ENCODE data around the gene KCND1.

Gene KCND1

GRCh38 chrX:48983081-48983480 lies 11.4 kb upstream of the KCND1 start:
- TF ChIP-seq YY1 (IDR thresholded peaks at IDR 0.05; ENCODE audit: low read depth): no peak

GRCh38 chrX:48981178-48981577 lies 9.5 kb upstream of the KCND1 start:
- TF ChIP-seq FOXM1 (IDR thresholded peaks at IDR 0.05; ENCODE audit: borderline replicate concordance, low read depth) (no peak), EP300 (IDR thresholded peaks at IDR 0.05; ENCODE audit: borderline replicate concordance) (no peak), REST (IDR thresholded peaks at IDR 0.05; ENCODE audit: low read depth) (no peak), MAX (IDR thresholded peaks at IDR 0.05) (no peak), CEBPB (IDR thresholded peaks at IDR 0.05) (no peak), YY1 (IDR thresholded peaks at IDR 0.05; ENCODE audit: low read depth) (no peak)

- TF ChIP-seq CREB1 (IDR thresholded peaks at IDR 0.05; ENCODE audit: low read depth) (no peak), REST (IDR thresholded peaks at IDR 0.05; ENCODE audit: low read depth) (no peak), ZBTB7A (IDR thresholded peaks at IDR 0.05; ENCODE audit: low read depth) (no peak), TAF1 (IDR thresholded peaks at IDR 0.05; ENCODE audit: low read depth) (no peak), EGR1 (IDR thresholded peaks at IDR 0.05) (no peak), FOXM1 (IDR thresholded peaks at IDR 0.05; ENCODE audit: borderline replicate concordance, low read depth) (no peak), RAD21 (IDR thresholded peaks at IDR 0.05; ENCODE audit: low read depth) (no peak), MAX (IDR thresholded peaks at IDR 0.05) (no peak), CEBPB (IDR thresholded peaks at IDR 0.05) (no peak), EP300 (IDR thresholded peaks at IDR 0.05; ENCODE audit: borderline replicate concordance) (no peak), YY1 (IDR thresholded peaks at IDR 0.05; ENCODE audit: low read depth) (no peak), NFIC (IDR thresholded peaks at IDR 0.05) (no peak)
Observed at GRCh38 chrX:48978226-48978625, 6.6 kb upstream of the KCND1 start.

- TF ChIP-seq REST (IDR thresholded peaks at IDR 0.05; ENCODE audit: low read depth) (no peak), TEAD4 (IDR thresholded peaks at IDR 0.05) (no peak)
Observed at GRCh38 chrX:48976086-48976485, 4.4 kb upstream of the KCND1 start.

DNA sequence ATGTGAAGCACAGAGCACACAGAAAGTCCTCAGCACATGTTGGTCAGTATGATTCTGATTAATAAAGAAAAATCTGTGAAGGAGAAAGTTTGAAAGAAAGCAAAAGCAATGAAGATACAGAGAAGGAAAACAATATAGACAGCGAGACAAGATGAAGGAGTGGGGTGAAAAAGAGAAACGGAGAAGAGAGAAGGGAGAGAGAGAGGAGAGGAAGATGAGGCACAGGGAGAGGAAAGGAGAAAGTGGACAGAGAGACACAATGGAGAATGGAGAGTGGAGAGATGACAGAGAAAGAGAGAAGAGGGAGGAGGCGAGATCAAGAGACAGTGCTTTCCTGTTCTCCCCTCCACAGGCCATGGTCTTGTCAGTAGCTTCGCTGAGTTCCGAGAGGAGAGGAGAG lies 3.9 kb upstream of the KCND1 start:
- TF ChIP-seq EGR1 (IDR thresholded peaks at IDR 0.05) (no peak), TAF1 (IDR thresholded peaks at IDR 0.05; ENCODE audit: low read depth) (no peak), YY1 (IDR thresholded peaks at IDR 0.05; ENCODE audit: low read depth) (no peak), TEAD4 (IDR thresholded peaks at IDR 0.05) (no peak), MAX (IDR thresholded peaks at IDR 0.05) (no peak), CREB1 (IDR thresholded peaks at IDR 0.05; ENCODE audit: low read depth) (no peak), REST (IDR thresholded peaks at IDR 0.05; ENCODE audit: low read depth) (no peak), FOXM1 (IDR thresholded peaks at IDR 0.05; ENCODE audit: borderline replicate concordance, low read depth) (no peak), TCF12 (IDR thresholded peaks at IDR 0.05; ENCODE audit: low read depth) (no peak), RAD21 (IDR thresholded peaks at IDR 0.05; ENCODE audit: low read depth) (no peak)
- TF ChIP-seq, protein P1, sequence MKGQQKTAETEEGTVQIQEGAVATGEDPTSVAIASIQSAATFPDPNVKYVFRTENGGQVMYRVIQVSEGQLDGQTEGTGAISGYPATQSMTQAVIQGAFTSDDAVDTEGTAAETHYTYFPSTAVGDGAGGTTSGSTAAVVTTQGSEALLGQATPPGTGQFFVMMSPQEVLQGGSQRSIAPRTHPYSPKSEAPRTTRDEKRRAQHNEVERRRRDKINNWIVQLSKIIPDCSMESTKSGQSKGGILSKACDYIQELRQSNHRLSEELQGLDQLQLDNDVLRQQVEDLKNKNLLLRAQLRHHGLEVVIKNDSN (IDR thresholded peaks at IDR 0.05): no peak
